GM23248 (cell line): ENCODE results near the gene CMIP.

Source experiments
- EZH2 ChIP-seq: fragments of 200-600 bp; sonication (generic); IDR thresholded peaks from 2 replicates; pipeline ENCODE4 v1.6.1; 2018; ENCODE audit warnings: antibody characterized with exemption, mild to moderate bottlenecking; ENCODE audit not compliant: insufficient read depth, poor library complexity, severe bottlenecking
- EZH2phosphoT487 ChIP-seq: fragments of 200-600 bp; sonication (generic); IDR thresholded peaks from 2 replicates; pipeline ENCODE4 v1.6.1; 2018; ENCODE audit warnings: antibody characterized with exemption, moderate library complexity, mild to moderate bottlenecking, low read depth; ENCODE audit not compliant: insufficient read depth

- no peak for TF ChIP-seq EZH2phosphoT487
- no peak for TF ChIP-seq EZH2
Observed at GRCh38 chr16:81570151-81570846, 125.7 kb downstream of the CMIP start.
